Gastrocnemius medialis (tissue), 4 donors: Measurements from ENCODE around the gene TECPR2. TPM values are rescaled to one million over a fixed set of nuclear protein-coding genes. Genes with fewer than 3 reads are reported as not detected.

Source experiments
- ATAC-seq, 2 donors: fragments of 150-250 bp; one replicate each; pipeline ENCODE4 v1.9.1; 2016
- DNase-seq, 2 donors: peaks; one replicate each; pipeline ENCODE4 v3.0.0-alpha.2; 2019
- H3K27ac ChIP-seq, 4 donors: fragments of 200-600 bp; sonication (generic); 1 replicate in 1 of 4; 2 replicates in 3 of 4; pipeline ENCODE4 v1.5.1; 2016 to 2018; ENCODE audit warnings: mild to moderate bottlenecking in 2 of 4, moderate library complexity in 1 of 4
- H3K27me3 ChIP-seq, 3 donors: fragments of 200-600 bp; sonication (generic) in 2 of 3; 1 replicate in 1 of 3; 2 replicates in 2 of 3; pipeline versions ENCODE4 v1.5.1 to v1.6.0; 2016 to 2019; ENCODE audit warnings: mild to moderate bottlenecking in 1 of 3, moderate library complexity in 1 of 3
- H3K36me3 ChIP-seq, 2 donors: fragments of 200-600 bp; sonication (generic) in 1 of 2; one replicate each; pipeline ENCODE4 v1.5.1; 2017 to 2018
- H3K4me1 ChIP-seq, 2 donors: fragments of 200-600 bp; sonication (generic) in 1 of 2; one replicate each; pipeline ENCODE4 v1.5.1; 2016 to 2017; ENCODE audit warnings: mild to moderate bottlenecking in 2 of 2
- H3K4me3 ChIP-seq, 4 donors: fragments of 200-600 bp; sonication (generic) in 3 of 4; 1 replicate in 1 of 4; 2 replicates in 3 of 4; pipeline ENCODE4 v1.5.1; 2016 to 2019; ENCODE audit warnings: mild to moderate bottlenecking in 2 of 4
- H3K9me3 ChIP-seq, 3 donors: fragments of 200-600 bp; sonication (generic) in 2 of 3; 1 replicate in 1 of 3; 2 replicates in 2 of 3; pipeline ENCODE4 v1.5.1; 2016 to 2019
- CTCF ChIP-seq, 5 experiments: fragments of 450-650 bp in 3 of 5; fragments of 200-600 bp in 2 of 5; sonication (generic) in 2 of 5; IDR thresholded peaks in 4 of 5; conservative IDR thresholded peaks in 1 of 5; 1 replicate in 4 of 5; 2 replicates in 1 of 5; pipeline ENCODE4 v1.5.1; 2016 to 2019; ENCODE audit warnings: antibody characterized with exemption in 5 of 5, mild to moderate bottlenecking in 3 of 5, moderate library complexity in 3 of 5
- POLR2A ChIP-seq, 2 donors: fragments of 450-650 bp; IDR thresholded peaks; one replicate each; pipeline ENCODE4 v1.6.1; 2017; ENCODE audit warnings: antibody characterized with exemption in 2 of 2, mild to moderate bottlenecking in 2 of 2, moderate library complexity in 2 of 2
- in situ Hi-C, 4 donors: fragments of 200-750 bp; cut with MboI; loops; one replicate each; pipeline versions ENCODE4 v1.15.0 to v1.8.0; 2017; ENCODE audit warnings: low sequenced_read_pairs in 4 of 4
- intact Hi-C: fragments of 100-400 bp; cut with DNase I; formaldehyde crosslinking; loops from one replicate; pipeline ENCODE4 v1.15.1; 2023; ENCODE audit warnings: low total_unique reads
- total RNA-seq, 4 donors: library from RNA; depleted of rRNA; stranded (reverse); fragments of >200 nt; gene quantifications; one replicate each; pipeline versions ENCODE4 v1.1.0 to v1.2.3, GENCODE V29; 2016

TECPR2 gene
- total RNA-seq, 4 donors from 2014 or later, result 10.0 to 45.0 (median 20.2) TPM

- peak overlapping the region in 2 of 4 donors; percentile 96 to 99 for H3K27ac ChIP-seq
- ATAC-seq (no peak), DNase-seq (no peak)
- H3K36me3 ChIP-seq, result no peaks in the 10 kb centered on the region
- no peak overlapping the region for H3K4me3 ChIP-seq
- intact Hi-C loops (no loop called here), in situ Hi-C loops (no loop called here)
- H3K9me3 ChIP-seq, result no peaks in the 10 kb centered on the region
- H3K27me3 ChIP-seq, result no peaks in the 10 kb centered on the region
- peaks cover 34 to 40% of the 10 kb centered on the region in 2 donors for H3K4me1 ChIP-seq
- TF ChIP-seq POLR2A (IDR thresholded peaks at IDR 0.05), result no peak
- TF ChIP-seq CTCF (IDR thresholded peaks at IDR 0.05 in 4 of 5, conservative IDR thresholded peaks at IDR 0.05 in 1 of 5), result no peak
Observed at GRCh38 chr14:102495491-102496330, 133.0 kb downstream of the TECPR2 start.

- in situ Hi-C loops, result no loop called here
- TF ChIP-seq POLR2A (IDR thresholded peaks at IDR 0.05) (no peak), CTCF (IDR thresholded peaks at IDR 0.05 in 4 of 5, conservative IDR thresholded peaks at IDR 0.05 in 1 of 5) (no peak)
- DNase-seq, result no peak
- intact Hi-C loops, result no loop called here
- Histone ChIP-seq H3K4me3 (no peak overlapping the region), H3K9me3 (no peaks in the 10 kb centered on the region), H3K4me1 (peaks cover 40 to 46% of the 10 kb centered on the region in 2 donors), H3K27ac (peak overlapping the region in 3 of 4 donors; percentile 95 to 99 (median 96)), H3K27me3 (no peaks in the 10 kb centered on the region), H3K36me3 (no peaks in the 10 kb centered on the region)
- ATAC-seq, result no peak
Observed at GRCh38 chr14:102496331-102496691, 133.6 kb downstream of the TECPR2 start.

GRCh38 chr14:102496958-102497744, 134.4 kb downstream of the TECPR2 start:
- Histone ChIP-seq H3K27me3 (no peaks in the 10 kb centered on the region), H3K4me3 (no peak overlapping the region), H3K27ac (peak overlapping the region; percentile 95 to 99 (median 96)), H3K9me3 (no peaks in the 10 kb centered on the region), H3K36me3 (no peaks in the 10 kb centered on the region), H3K4me1 (peaks cover 48 to 49% of the 10 kb centered on the region in 2 donors)
- ATAC-seq (no peak), DNase-seq (no peak)
- TF ChIP-seq CTCF (IDR thresholded peaks at IDR 0.05 in 4 of 5, conservative IDR thresholded peaks at IDR 0.05 in 1 of 5), result no peak
- in situ Hi-C loops, result no loop called here
- intact Hi-C loops, result no loop called here

- TF ChIP-seq POLR2A (IDR thresholded peaks at IDR 0.05) (no peak), CTCF (IDR thresholded peaks at IDR 0.05 in 4 of 5, conservative IDR thresholded peaks at IDR 0.05 in 1 of 5) (peak; percentile 22 to 52 (median 39))
- Histone ChIP-seq H3K9me3 (no peaks in the 10 kb centered on the region), H3K27me3 (no peaks in the 10 kb centered on the region), H3K27ac (peak overlapping the region; percentile 95 to 99 (median 96)), H3K4me1 (peaks cover 48 to 49% of the 10 kb centered on the region in 2 donors), H3K36me3 (no peaks in the 10 kb centered on the region), H3K4me3 (no peak overlapping the region)
- DNase-seq (peak in 1 of 2 donors; percentile 76), ATAC-seq (peak in 1 of 2 donors; percentile 7)
- intact Hi-C loops, result loop anchor here (2.0 kb wide), 1 partner anchor 55 kb away; no protein-coding TSS in a partner anchor
- in situ Hi-C loops, result no loop called here
Observed at GRCh38 chr14:102497998-102498677, 135.4 kb downstream of the TECPR2 start.
